Measurements from ENCODE around the gene BMPR1A. TPM values are rescaled to one million over a fixed set of nuclear protein-coding genes. Genes with fewer than 3 reads are reported as not detected.

Gene BMPR1A
- total RNA-seq, 2 donors from 2014 or later, result 9.9 to 12.2 TPM

- Histone ChIP-seq H3K4me1 (peaks cover 28% of the 10 kb centered on the region), H3K27ac (no peak overlapping the region)
These were observed 13.6 kb downstream of the BMPR1A start for GRCh38 chr10:86769991-86770390.

GRCh38 chr10:86770412-86770960 is 14.1 kb downstream of the BMPR1A start:
- no peaks in the 10 kb centered on the region for H3K9me3 ChIP-seq
- TF ChIP-seq CTCF (IDR thresholded peaks at IDR 0.05), result no peak
- no peak for TF ChIP-seq POLR2A (IDR thresholded peaks at IDR 0.05)
- no peak for ATAC-seq
- 52 to 56% methylated on average over 2 of the region's 2 CpGs for WGBS, 2 donors
- no peak overlapping the region for H3K27ac ChIP-seq
- no peaks in the 10 kb centered on the region for H3K36me3 ChIP-seq (replicated peaks in 1 of 2; ENCODE audit: insufficient read depth in 1 of 2, low read depth in 2 of 2)
- H3K4me1 ChIP-seq, result peaks cover 33% of the 10 kb centered on the region
- H3K4me3 ChIP-seq, result no peak overlapping the region
- H3K27me3 ChIP-seq, result no peaks in the 10 kb centered on the region
- intact Hi-C loops (cut with DNase I), result no loop called here
- no peak for DNase-seq

More at GRCh38 chr10:86769991-86770390, 13.6 kb downstream of the BMPR1A start:
- DNase-seq, result no peak
- WGBS, 2 donors, result 91 to 93% methylated on average over 10 of the region's 10 CpGs
- H3K27me3 ChIP-seq, result no peaks in the 10 kb centered on the region
- intact Hi-C loops (cut with DNase I), result no loop called here
- no peak for ATAC-seq
- TF ChIP-seq CTCF (IDR thresholded peaks at IDR 0.05) (no peak), POLR2A (IDR thresholded peaks at IDR 0.05) (no peak)
- H3K36me3 ChIP-seq (replicated peaks in 1 of 2; ENCODE audit: insufficient read depth in 1 of 2, low read depth in 2 of 2), result no peaks in the 10 kb centered on the region
- no peak overlapping the region for H3K4me3 ChIP-seq
- H3K9me3 ChIP-seq, result no peaks in the 10 kb centered on the region

- no peaks in the 10 kb centered on the region for H3K36me3 ChIP-seq (replicated peaks in 1 of 2; ENCODE audit: insufficient read depth in 1 of 2, low read depth in 2 of 2)
- H3K27me3 ChIP-seq, result no peaks in the 10 kb centered on the region
- intact Hi-C loops (cut with DNase I), result no loop called here
- no peak for DNase-seq
- ATAC-seq, result no peak
- peaks cover 33% of the 10 kb centered on the region for H3K4me1 ChIP-seq
- TF ChIP-seq POLR2A (IDR thresholded peaks at IDR 0.05), result no peak
- TF ChIP-seq CTCF (IDR thresholded peaks at IDR 0.05), result no peak
- no peak overlapping the region for H3K27ac ChIP-seq
- H3K9me3 ChIP-seq, result no peaks in the 10 kb centered on the region
- no peak overlapping the region for H3K4me3 ChIP-seq
- 89 to 90% methylated on average over 6 of the region's 6 CpGs for WGBS, 2 donors
These were observed 17.1 kb downstream of the BMPR1A start for GRCh38 chr10:86773498-86773897.

GRCh38 chr10:86775056-86775869 is 18.8 kb downstream of the BMPR1A start:
- peaks cover 25% of the 10 kb centered on the region for H3K4me1 ChIP-seq
- H3K9me3 ChIP-seq, result no peaks in the 10 kb centered on the region
- no peaks in the 10 kb centered on the region for H3K27me3 ChIP-seq
- H3K27ac ChIP-seq, result no peak overlapping the region
- H3K36me3 ChIP-seq (replicated peaks in 1 of 2; ENCODE audit: insufficient read depth in 1 of 2, low read depth in 2 of 2), result no peaks in the 10 kb centered on the region
- ATAC-seq, result peak; percentile 12
- no peak for DNase-seq
- WGBS, 2 donors, result 10 to 13% methylated on average over 6 of the region's 6 CpGs
- H3K4me3 ChIP-seq, result no peak overlapping the region
- intact Hi-C loops (cut with DNase I), result no loop called here
- TF ChIP-seq CTCF (IDR thresholded peaks at IDR 0.05) (no peak), POLR2A (IDR thresholded peaks at IDR 0.05) (no peak)

GRCh38 chr10:86775870-86776180 is 19.4 kb downstream of the BMPR1A start:
- intact Hi-C loops (cut with DNase I), result no loop called here
- DNase-seq, result no peak
- H3K27me3 ChIP-seq, result no peaks in the 10 kb centered on the region
- H3K4me1 ChIP-seq, result peaks cover 24% of the 10 kb centered on the region
- TF ChIP-seq CTCF (IDR thresholded peaks at IDR 0.05), result no peak
- no peak for TF ChIP-seq POLR2A (IDR thresholded peaks at IDR 0.05)
- no peak overlapping the region for H3K4me3 ChIP-seq
- WGBS, 2 donors, result 79 to 91% methylated on average over 3 of the region's 3 CpGs
- H3K9me3 ChIP-seq, result no peaks in the 10 kb centered on the region
- no peaks in the 10 kb centered on the region for H3K36me3 ChIP-seq (replicated peaks in 1 of 2; ENCODE audit: insufficient read depth in 1 of 2, low read depth in 2 of 2)
- H3K27ac ChIP-seq, result no peak overlapping the region
- no peak for ATAC-seq

All from body of pancreas (tissue), 4 donors.